Measurements from ENCODE around the gene GALNT10.

GRCh38 chr5:154277499-154277898, 87.0 kb downstream of the GALNT10 start:
- TF ChIP-seq, protein P1, sequence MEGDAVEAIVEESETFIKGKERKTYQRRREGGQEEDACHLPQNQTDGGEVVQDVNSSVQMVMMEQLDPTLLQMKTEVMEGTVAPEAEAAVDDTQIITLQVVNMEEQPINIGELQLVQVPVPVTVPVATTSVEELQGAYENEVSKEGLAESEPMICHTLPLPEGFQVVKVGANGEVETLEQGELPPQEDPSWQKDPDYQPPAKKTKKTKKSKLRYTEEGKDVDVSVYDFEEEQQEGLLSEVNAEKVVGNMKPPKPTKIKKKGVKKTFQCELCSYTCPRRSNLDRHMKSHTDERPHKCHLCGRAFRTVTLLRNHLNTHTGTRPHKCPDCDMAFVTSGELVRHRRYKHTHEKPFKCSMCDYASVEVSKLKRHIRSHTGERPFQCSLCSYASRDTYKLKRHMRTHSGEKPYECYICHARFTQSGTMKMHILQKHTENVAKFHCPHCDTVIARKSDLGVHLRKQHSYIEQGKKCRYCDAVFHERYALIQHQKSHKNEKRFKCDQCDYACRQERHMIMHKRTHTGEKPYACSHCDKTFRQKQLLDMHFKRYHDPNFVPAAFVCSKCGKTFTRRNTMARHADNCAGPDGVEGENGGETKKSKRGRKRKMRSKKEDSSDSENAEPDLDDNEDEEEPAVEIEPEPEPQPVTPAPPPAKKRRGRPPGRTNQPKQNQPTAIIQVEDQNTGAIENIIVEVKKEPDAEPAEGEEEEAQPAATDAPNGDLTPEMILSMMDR (conservative IDR thresholded peaks at IDR 0.05; ENCODE audit: low read depth, low read length): no peak
- TF ChIP-seq SMC3 (IDR thresholded peaks at IDR 0.05; ENCODE audit: low read depth, low read length): no peak
- no peak for TF ChIP-seq MXI1 (IDR thresholded peaks at IDR 0.05; ENCODE audit: borderline replicate concordance, low read depth, low read length)
- TF ChIP-seq POLR2A (IDR thresholded peaks at IDR 0.05; ENCODE audit: low read depth, low read length): no peak
- no peak for TF ChIP-seq MAZ (IDR thresholded peaks at IDR 0.05; ENCODE audit: borderline replicate concordance, low read depth, low read length)
- TF ChIP-seq RAD21 (IDR thresholded peaks at IDR 0.05; ENCODE audit: low read length): no peak
- TF ChIP-seq RFX5 (IDR thresholded peaks at IDR 0.05; ENCODE audit: low read depth, low read length): no peak
- TF ChIP-seq CEBPB (IDR thresholded peaks at IDR 0.05; ENCODE audit: low read depth, low read length): no peak
- TF ChIP-seq RCOR1 (IDR thresholded peaks at IDR 0.05; ENCODE audit: insufficient replicate concordance, low read length): no peak
- TF ChIP-seq BHLHE40 (IDR thresholded peaks at IDR 0.05; ENCODE audit: low read depth, low read length): no peak

Data from IMR-90 (cell line).